ENCODE measurements around the gene CCNB2. TPM values are rescaled to one million over a fixed set of nuclear protein-coding genes. Genes with fewer than 3 reads are reported as not detected.
A peak's percentile ranks its signal among the peaks of the same experiment; 100 is the strongest.
"Not testable (repeated sequence)": the region's sequence is repeated elsewhere in the genome, so short reads cannot be mapped to it uniquely, and the experiment has no call there.

The CCNB2 gene
- polyA plus RNA-seq, 1 donor (not counting 4 experiments of a cell fraction or from before 2014, with no cell fraction given), result 36.9 TPM

DNA sequence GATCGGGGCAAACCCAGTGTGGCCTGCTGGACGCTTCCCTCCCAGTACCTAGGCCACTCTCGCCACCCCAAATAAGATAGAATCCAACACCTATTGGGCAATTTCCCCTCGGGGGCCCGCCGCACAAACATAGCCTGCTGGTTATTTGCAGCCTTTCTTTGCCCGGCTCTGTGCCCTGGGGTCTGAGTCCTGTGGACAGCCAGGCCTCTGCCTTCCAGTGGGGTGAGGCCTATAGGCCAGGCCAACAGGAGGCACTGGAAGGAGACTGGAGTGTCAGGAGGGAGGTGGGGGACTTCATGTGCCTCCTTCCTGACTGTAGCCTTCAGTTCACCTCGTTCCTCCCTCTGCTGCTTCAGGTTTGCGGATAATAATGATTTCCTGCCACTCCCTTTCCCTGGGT lies 54.3 kb downstream of the CCNB2 start:
- no peak overlapping the region for H3K27ac ChIP-seq (ENCODE audit: control insufficient read depth, insufficient read depth, low read length)
- peaks cover 3% of the 10 kb centered on the region for H3K4me1 ChIP-seq (ENCODE audit: control insufficient read depth, extremely low read depth, insufficient read depth, low read length)
- no peaks in the 10 kb centered on the region for H3K79me2 ChIP-seq (ENCODE audit: control insufficient read depth, insufficient read depth, low read length)
- no peak overlapping the region for H2AFZ ChIP-seq (ENCODE audit: control insufficient read depth, low read length)
- no peaks in the 10 kb centered on the region for H3K9me3 ChIP-seq (ENCODE audit: control insufficient read depth, low read depth, low read length)
- no peaks in the 10 kb centered on the region for H3K27me3 ChIP-seq (ENCODE audit: control insufficient read depth, extremely low read depth, insufficient read depth, low read length)
- H4K20me1 ChIP-seq (ENCODE audit: control insufficient read depth, extremely low read depth, insufficient read depth, low read length), result no peaks in the 10 kb centered on the region
- no peaks in the 10 kb centered on the region for H3K9me1 ChIP-seq (ENCODE audit: control insufficient read depth, extremely low read depth, insufficient read depth, low read length)
- no peak overlapping the region for H3K4me3 ChIP-seq (ENCODE audit: control insufficient read depth in 2 of 3, extremely low read depth in 1 of 3, insufficient read depth in 2 of 3, low read depth in 1 of 3, low read length in 3 of 3)
- dilution Hi-C loops (cut with MboI; ENCODE audit: extremely low pct_ligation_motif_present, low sequenced_read_pairs), result no loop called here
- no peak for FAIRE-seq
- H3K36me3 ChIP-seq (ENCODE audit: control insufficient read depth in 2 of 2, extremely low read depth in 1 of 2, insufficient read depth in 2 of 2, low read length in 2 of 2), result peaks cover 46 to 48% of the 10 kb centered on the region in 2 experiments
- H3K4me2 ChIP-seq (ENCODE audit: control insufficient read depth, extremely low read depth, insufficient read depth, low read depth, low read length), result no peak overlapping the region
- H3K9ac ChIP-seq (ENCODE audit: control insufficient read depth, extremely low read depth, insufficient read depth, low read length), result no peak overlapping the region
- DNase-seq (ENCODE audit: low read depth, low spot score), result no peak
- TF ChIP-seq EZH2 (IDR thresholded peaks at IDR 0.05; ENCODE audit: low read length) (no peak), CTCF (optimal IDR thresholded peaks at IDR 0.05 in 1 of 3, IDR thresholded peaks at IDR 0.05 in 1 of 3, conservative IDR thresholded peaks at IDR 0.05 in 1 of 3; ENCODE audit: extremely low read depth in 1 of 3, insufficient read depth in 2 of 3, low read length in 3 of 3) (no peak)

- Histone ChIP-seq H3K79me2 (ENCODE audit: control insufficient read depth, insufficient read depth, low read length) (no peaks in the 10 kb centered on the region), H3K4me2 (ENCODE audit: control insufficient read depth, extremely low read depth, insufficient read depth, low read depth, low read length) (no peak overlapping the region), H3K27me3 (ENCODE audit: control insufficient read depth, extremely low read depth, insufficient read depth, low read length) (no peaks in the 10 kb centered on the region), H4K20me1 (ENCODE audit: control insufficient read depth, extremely low read depth, insufficient read depth, low read length) (no peaks in the 10 kb centered on the region), H3K9me1 (ENCODE audit: control insufficient read depth, extremely low read depth, insufficient read depth, low read length) (no peaks in the 10 kb centered on the region), H3K4me3 (ENCODE audit: control insufficient read depth in 2 of 3, extremely low read depth in 1 of 3, insufficient read depth in 2 of 3, low read depth in 1 of 3, low read length in 3 of 3) (no peak overlapping the region), H3K36me3 (ENCODE audit: control insufficient read depth in 2 of 2, extremely low read depth in 1 of 2, insufficient read depth in 2 of 2, low read length in 2 of 2) (peaks cover 42 to 48% of the 10 kb centered on the region in 2 experiments), H3K4me1 (ENCODE audit: control insufficient read depth, extremely low read depth, insufficient read depth, low read length) (peaks cover 21% of the 10 kb centered on the region), H2AFZ (ENCODE audit: control insufficient read depth, low read length) (no peak overlapping the region), H3K27ac (ENCODE audit: control insufficient read depth, insufficient read depth, low read length) (no peak overlapping the region), H3K9ac (ENCODE audit: control insufficient read depth, extremely low read depth, insufficient read depth, low read length) (no peak overlapping the region), H3K9me3 (ENCODE audit: control insufficient read depth, low read depth, low read length) (no peaks in the 10 kb centered on the region)
- TF ChIP-seq CTCF (optimal IDR thresholded peaks at IDR 0.05 in 1 of 3, IDR thresholded peaks at IDR 0.05 in 1 of 3, conservative IDR thresholded peaks at IDR 0.05 in 1 of 3; ENCODE audit: extremely low read depth in 1 of 3, insufficient read depth in 2 of 3, low read length in 3 of 3) (peak; percentile 36 to 63 (median 41)), EZH2 (IDR thresholded peaks at IDR 0.05; ENCODE audit: low read length) (no peak)
- FAIRE-seq (no peak), DNase-seq (ENCODE audit: low read depth, low spot score) (no peak)
- dilution Hi-C loops (cut with MboI; ENCODE audit: extremely low pct_ligation_motif_present, low sequenced_read_pairs), result no loop called here
Observed at GRCh38 chr15:59160880-59161593, 56.1 kb downstream of the CCNB2 start.

GRCh38 chr15:59162080-59162479 lies 57.1 kb downstream of the CCNB2 start:
- H3K79me2 ChIP-seq (ENCODE audit: control insufficient read depth, insufficient read depth, low read length); H3K4me3 ChIP-seq (ENCODE audit: control insufficient read depth in 2 of 3, extremely low read depth in 1 of 3, insufficient read depth in 2 of 3, low read depth in 1 of 3, low read length in 3 of 3); DNase-seq (ENCODE audit: low read depth, low spot score); H3K27ac ChIP-seq (ENCODE audit: control insufficient read depth, insufficient read depth, low read length); H3K4me2 ChIP-seq (ENCODE audit: control insufficient read depth, extremely low read depth, insufficient read depth, low read depth, low read length); H4K20me1 ChIP-seq (ENCODE audit: control insufficient read depth, extremely low read depth, insufficient read depth, low read length); FAIRE-seq; H2AFZ ChIP-seq (ENCODE audit: control insufficient read depth, low read length); dilution Hi-C loops (cut with MboI; ENCODE audit: extremely low pct_ligation_motif_present, low sequenced_read_pairs); H3K27me3 ChIP-seq (ENCODE audit: control insufficient read depth, extremely low read depth, insufficient read depth, low read length); H3K9me3 ChIP-seq (ENCODE audit: control insufficient read depth, low read depth, low read length); H3K9me1 ChIP-seq (ENCODE audit: control insufficient read depth, extremely low read depth, insufficient read depth, low read length); H3K9ac ChIP-seq (ENCODE audit: control insufficient read depth, extremely low read depth, insufficient read depth, low read length): not testable (repeated sequence)
- Histone ChIP-seq H3K36me3 (ENCODE audit: control insufficient read depth in 2 of 2, extremely low read depth in 1 of 2, insufficient read depth in 2 of 2, low read length in 2 of 2) (peaks cover 40 to 50% of the 10 kb centered on the region in 2 experiments), H3K4me1 (ENCODE audit: control insufficient read depth, extremely low read depth, insufficient read depth, low read length) (peaks cover 31% of the 10 kb centered on the region)

All from keratinocyte (primary cell).